ENCODE data around the gene PLD5. TPM values are rescaled to one million over a fixed set of nuclear protein-coding genes. Genes with fewer than 3 reads are reported as not detected.
"Not testable (repeated sequence)": the region's sequence is repeated elsewhere in the genome, so short reads cannot be mapped to it uniquely, and the experiment has no call there.

PLD5 gene
- polyA plus RNA-seq, 1 of the 3 experiments (the other 2 are of a cell fraction) = 0.08 TPM

DNA sequence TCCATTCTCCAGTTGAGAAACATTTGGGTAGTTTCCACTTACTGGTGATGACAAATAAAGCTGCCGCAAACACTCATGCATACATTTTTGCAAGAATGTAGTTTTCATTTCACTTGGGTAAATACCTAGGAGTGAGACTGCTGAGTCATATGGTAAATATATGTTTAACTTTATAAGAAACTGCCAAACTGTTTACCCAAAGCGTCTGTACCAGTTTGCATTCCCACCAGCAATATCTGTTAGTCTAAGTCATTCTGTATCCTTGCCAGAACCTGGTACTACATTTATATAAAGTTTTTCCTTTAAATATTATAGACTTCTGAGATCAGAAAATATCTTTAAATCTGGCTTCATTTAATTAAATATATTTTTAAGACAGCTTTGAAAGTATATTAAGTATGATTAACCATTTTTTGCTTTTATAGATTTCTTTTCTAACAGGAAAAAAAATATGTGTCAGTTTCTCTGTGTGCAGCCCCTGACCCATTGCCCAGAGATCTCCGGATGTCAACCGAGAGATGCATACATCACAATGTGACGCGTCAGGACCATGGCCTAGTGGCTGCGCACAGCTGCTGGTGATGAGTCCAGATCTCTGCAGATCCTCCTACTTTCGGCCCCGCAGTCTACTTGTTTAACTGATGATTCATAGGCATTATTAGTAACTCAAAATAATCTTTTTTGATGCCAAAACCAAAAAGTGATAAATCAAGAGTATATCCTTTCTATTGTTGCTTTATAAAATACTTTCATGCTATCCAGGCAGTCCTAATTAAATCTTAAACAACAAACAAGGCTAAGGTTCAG is 298.5 kb downstream of the PLD5 start:
- no peak for DNase-seq
- Histone ChIP-seq H3K27ac (ENCODE audit: low read depth in 2 of 2, low read length in 1 of 2) (no peak overlapping the region), H3K9me2 (no peaks in the 10 kb centered on the region), H3K79me2 (ENCODE audit: insufficient read depth) (no peaks in the 10 kb centered on the region), H2AFZ (ENCODE audit: low read depth) (no peak overlapping the region), H3K36me3 (replicated peaks in 1 of 2; ENCODE audit: control insufficient read depth in 1 of 2, insufficient read depth in 2 of 2, low read length in 1 of 2) (no peaks in the 10 kb centered on the region), H3F3A (replicated peaks; ENCODE audit: insufficient read depth) (no peaks in the 10 kb centered on the region), H3K9me3 (no peaks in the 10 kb centered on the region), H3K9ac (no peak overlapping the region), H3K27me3 (ENCODE audit: insufficient read depth) (no peaks in the 10 kb centered on the region), H3K4me3 (ENCODE audit: low read depth in 2 of 2, low read length in 1 of 2) (no peak overlapping the region), H3K4me2 (no peak overlapping the region), H4K20me1 (ENCODE audit: insufficient read depth) (no peaks in the 10 kb centered on the region), H3K4me1 (ENCODE audit: control insufficient read depth in 1 of 2, insufficient read depth in 2 of 2, low read depth in 1 of 2, low read length in 1 of 2) (peaks cover 0 to 3% of the 10 kb centered on the region in 2 experiments; a peak in 2 of 4 replicates)
- ChIA-PET CTCF (no interaction called here), POLR2A (no interaction called here)
- WGBS (ENCODE audit: low lambda C conversion rate) = 55% methylated on average over 9 of the region's 9 CpGs
- TF ChIP-seq USF2 (IDR thresholded peaks at IDR 0.05; ENCODE audit: borderline replicate concordance, low read depth, low read length) = no peak
- no peak for TF ChIP-seq YY1 (IDR thresholded peaks at IDR 0.05; ENCODE audit: low read depth)
- TF ChIP-seq MEF2A (IDR thresholded peaks at IDR 0.05; ENCODE audit: borderline replicate concordance, low read depth) = no peak
- no peak for TF ChIP-seq NFIC (IDR thresholded peaks at IDR 0.05; ENCODE audit: borderline replicate concordance)
- TF ChIP-seq TAF1 (IDR thresholded peaks at IDR 0.05; ENCODE audit: borderline replicate concordance, low read depth, low read length) = no peak
- no peak for TF ChIP-seq USF1 (IDR thresholded peaks at IDR 0.05; ENCODE audit: borderline replicate concordance, low read depth)
- no peak for TF ChIP-seq SMC3 (IDR thresholded peaks at IDR 0.05; ENCODE audit: low read depth, low read length)
- no peak for TF ChIP-seq MXI1 (IDR thresholded peaks at IDR 0.05; ENCODE audit: low read depth, low read length)
- TF ChIP-seq FOXJ3 (CRISPR knock-in tag; IDR thresholded peaks at IDR 0.05) = no peak
- TF ChIP-seq NRF1 (IDR thresholded peaks at IDR 0.05; ENCODE audit: low read depth, low read length) = no peak
- no peak for TF ChIP-seq MAX (IDR thresholded peaks at IDR 0.05; ENCODE audit: low read depth)
- TF ChIP-seq, protein P1, sequence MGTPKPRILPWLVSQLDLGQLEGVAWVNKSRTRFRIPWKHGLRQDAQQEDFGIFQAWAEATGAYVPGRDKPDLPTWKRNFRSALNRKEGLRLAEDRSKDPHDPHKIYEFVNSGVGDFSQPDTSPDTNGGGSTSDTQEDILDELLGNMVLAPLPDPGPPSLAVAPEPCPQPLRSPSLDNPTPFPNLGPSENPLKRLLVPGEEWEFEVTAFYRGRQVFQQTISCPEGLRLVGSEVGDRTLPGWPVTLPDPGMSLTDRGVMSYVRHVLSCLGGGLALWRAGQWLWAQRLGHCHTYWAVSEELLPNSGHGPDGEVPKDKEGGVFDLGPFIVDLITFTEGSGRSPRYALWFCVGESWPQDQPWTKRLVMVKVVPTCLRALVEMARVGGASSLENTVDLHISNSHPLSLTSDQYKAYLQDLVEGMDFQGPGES (IDR thresholded peaks at IDR 0.05; ENCODE audit: low read depth, low read length) = no peak
- TF ChIP-seq EZH2phosphoT487 (IDR thresholded peaks at IDR 0.05; ENCODE audit: borderline replicate concordance, low read depth) = no peak
- no peak for TF ChIP-seq PBX3 (IDR thresholded peaks at IDR 0.05)
- no peak for TF ChIP-seq GATA2 (CRISPR knock-in tag; IDR thresholded peaks at IDR 0.05)

GRCh38 chr1:242224878-242225766 is 299.4 kb downstream of the PLD5 start:
- H3F3A ChIP-seq (replicated peaks; ENCODE audit: insufficient read depth); POLR2A ChIA-PET; H3K4me3 ChIP-seq (ENCODE audit: low read depth in 2 of 2, low read length in 1 of 2); H3K9ac ChIP-seq; H3K27me3 ChIP-seq (ENCODE audit: insufficient read depth); H3K9me2 ChIP-seq; H3K4me2 ChIP-seq; CTCF ChIA-PET; H2AFZ ChIP-seq (ENCODE audit: low read depth); H3K4me1 ChIP-seq (ENCODE audit: control insufficient read depth in 1 of 2, insufficient read depth in 2 of 2, low read depth in 1 of 2, low read length in 1 of 2); H3K79me2 ChIP-seq (ENCODE audit: insufficient read depth); DNase-seq; H3K9me3 ChIP-seq; H3K36me3 ChIP-seq (replicated peaks in 1 of 2; ENCODE audit: control insufficient read depth in 1 of 2, insufficient read depth in 2 of 2, low read length in 1 of 2); H3K27ac ChIP-seq (ENCODE audit: low read depth in 2 of 2, low read length in 1 of 2); H4K20me1 ChIP-seq (ENCODE audit: insufficient read depth): not testable (repeated sequence)
- 61% methylated on average over 16 of the region's 16 CpGs for WGBS (ENCODE audit: low lambda C conversion rate)
